ENCODE measurements around the gene IL6R.

Gene IL6R

GRCh38 chr1:154403261-154403943 lies 1.7 kb upstream of the IL6R start:
- H3K36me3 Mint-ChIP-seq, result no peaks in the 10 kb centered on the region
- peaks cover 71% of the 10 kb centered on the region for H3K4me1 Mint-ChIP-seq
- peak overlapping the region; percentile 85 for H3K27ac Mint-ChIP-seq
- no peaks in the 10 kb centered on the region for H3K9me3 Mint-ChIP-seq
- no peaks in the 10 kb centered on the region for H3K27me3 Mint-ChIP-seq
- peak overlapping the region; percentile 39 for H3K4me3 Mint-ChIP-seq

DNA sequence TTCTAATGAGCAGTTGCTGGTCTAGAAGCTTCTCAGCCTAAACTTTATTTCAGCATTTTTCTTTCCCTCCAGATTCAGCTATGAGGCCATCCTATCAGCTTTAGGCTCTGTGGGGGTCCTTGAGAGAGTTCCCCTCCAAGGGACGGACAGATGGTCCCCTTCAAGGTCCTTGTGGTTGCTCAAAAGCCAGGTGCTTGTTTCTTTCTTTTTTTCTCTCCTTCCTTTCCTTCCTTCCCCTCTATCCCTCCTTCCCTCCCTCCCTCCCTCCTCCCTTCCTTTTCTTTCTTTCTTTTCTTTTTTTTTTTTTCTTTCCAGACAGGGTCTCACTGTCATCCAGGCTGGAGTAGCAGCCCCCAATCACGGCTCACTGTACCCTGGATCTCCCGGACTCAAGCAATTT lies 1.2 kb upstream of the IL6R start:
- Mint-ChIP-seq H3K27me3 (no peaks in the 10 kb centered on the region), H3K36me3 (no peaks in the 10 kb centered on the region), H3K27ac (peak overlapping the region; percentile 85), H3K9me3 (no peaks in the 10 kb centered on the region), H3K4me3 (peak overlapping the region; percentile 86), H3K4me1 (peaks cover 75% of the 10 kb centered on the region)

GRCh38 chr1:154404511-154404931 lies 622 bp upstream of the IL6R start:
- Mint-ChIP-seq H3K27me3 (no peaks in the 10 kb centered on the region), H3K4me3 (peak overlapping the region; percentile 86), H3K27ac (peak overlapping the region; percentile 85), H3K4me1 (peaks cover 81% of the 10 kb centered on the region), H3K9me3 (no peaks in the 10 kb centered on the region), H3K36me3 (no peaks in the 10 kb centered on the region)

GRCh38 chr1:154405747-154406571 lies 816 bp downstream of the IL6R start:
- H3K4me3 Mint-ChIP-seq, result peak overlapping the region; percentile 98
- H3K4me1 Mint-ChIP-seq, result peaks cover 86% of the 10 kb centered on the region
- H3K27me3 Mint-ChIP-seq, result no peaks in the 10 kb centered on the region
- no peaks in the 10 kb centered on the region for H3K9me3 Mint-ChIP-seq
- H3K36me3 Mint-ChIP-seq, result no peaks in the 10 kb centered on the region
- H3K27ac Mint-ChIP-seq, result peak overlapping the region; percentile 96

DNA sequence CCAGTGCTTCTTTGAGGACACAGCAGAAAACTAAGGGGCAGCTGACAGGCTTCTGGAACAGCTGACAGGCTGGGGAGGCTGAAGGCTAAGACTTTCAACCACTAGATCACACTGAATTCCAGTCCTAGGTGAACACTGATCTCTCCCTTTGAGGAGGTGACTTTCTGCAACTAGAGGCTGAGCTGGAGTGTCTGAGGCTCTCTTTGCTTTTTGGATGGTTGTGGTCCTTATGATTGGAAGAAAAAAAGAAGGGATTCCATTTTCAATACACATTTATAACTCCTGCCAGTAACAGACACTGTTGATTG lies 1.4 kb downstream of the IL6R start:
- Mint-ChIP-seq H3K4me1 (peaks cover 90% of the 10 kb centered on the region), H3K27me3 (no peaks in the 10 kb centered on the region), H3K4me3 (peak overlapping the region; percentile 98), H3K27ac (peak overlapping the region; percentile 96), H3K36me3 (no peaks in the 10 kb centered on the region), H3K9me3 (no peaks in the 10 kb centered on the region)

- Mint-ChIP-seq H3K4me3 (peak overlapping the region; percentile 98), H3K4me1 (peaks cover 90% of the 10 kb centered on the region), H3K9me3 (no peaks in the 10 kb centered on the region), H3K27me3 (no peaks in the 10 kb centered on the region), H3K36me3 (no peaks in the 10 kb centered on the region), H3K27ac (peak overlapping the region; percentile 96)
Measured at GRCh38 chr1:154406886-154407197, 1.7 kb downstream of the IL6R start.

- H3K9me3 Mint-ChIP-seq, result no peaks in the 10 kb centered on the region
- H3K4me3 Mint-ChIP-seq, result peak overlapping the region; percentile 98
- no peaks in the 10 kb centered on the region for H3K36me3 Mint-ChIP-seq
- H3K4me1 Mint-ChIP-seq, result peaks cover 88% of the 10 kb centered on the region
- no peaks in the 10 kb centered on the region for H3K27me3 Mint-ChIP-seq
- peak overlapping the region; percentile 96 for H3K27ac Mint-ChIP-seq
Measured at GRCh38 chr1:154407198-154408091, 2.3 kb downstream of the IL6R start.

GRCh38 chr1:154408174-154408777 lies 3.1 kb downstream of the IL6R start:
- no peaks in the 10 kb centered on the region for H3K36me3 Mint-ChIP-seq
- H3K9me3 Mint-ChIP-seq, result no peaks in the 10 kb centered on the region

DNA sequence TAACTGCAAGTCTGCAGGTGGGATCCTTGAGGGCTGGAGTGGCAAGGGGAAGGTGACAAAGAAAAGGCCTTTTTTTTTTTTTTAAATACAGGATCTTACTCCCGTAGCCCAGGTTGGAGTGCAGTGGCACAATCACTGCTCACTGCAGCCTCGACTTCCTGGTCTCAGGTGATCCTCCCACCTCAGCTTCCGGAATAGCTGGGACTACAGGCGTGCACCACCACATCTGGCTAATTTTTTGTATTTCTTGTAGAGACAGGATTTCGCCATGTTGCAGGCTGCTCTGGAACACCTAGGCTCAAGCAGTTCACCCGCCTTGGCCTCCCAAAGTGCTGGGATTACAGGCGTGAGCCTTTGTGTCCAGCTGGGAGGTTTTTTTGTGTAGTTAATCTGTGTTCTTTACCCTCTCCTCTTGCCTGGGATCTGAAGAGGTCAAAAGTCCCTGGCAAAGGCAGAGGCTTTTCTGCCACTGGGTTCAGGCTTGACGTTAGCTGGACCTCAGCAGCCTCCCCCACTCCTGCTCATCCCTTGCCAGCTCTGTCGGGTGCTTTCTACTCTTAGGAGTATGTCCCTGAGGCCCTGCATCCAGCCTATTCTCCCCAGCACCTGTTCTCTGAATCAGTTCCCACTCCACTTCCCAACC lies 5.2 kb downstream of the IL6R start:
- H3K4me1 Mint-ChIP-seq, result peaks cover 87% of the 10 kb centered on the region
- peak overlapping the region; percentile 81 for H3K4me3 Mint-ChIP-seq
- H3K9me3 Mint-ChIP-seq, result no peaks in the 10 kb centered on the region
- no peaks in the 10 kb centered on the region for H3K27me3 Mint-ChIP-seq
- peaks cover 3% of the 10 kb centered on the region for H3K36me3 Mint-ChIP-seq
- peak overlapping the region; percentile 95 for H3K27ac Mint-ChIP-seq

More at GRCh38 chr1:154408174-154408777, 3.1 kb downstream of the IL6R start:
- H3K4me1 Mint-ChIP-seq, result peaks cover 88% of the 10 kb centered on the region
- H3K27me3 Mint-ChIP-seq, result no peaks in the 10 kb centered on the region
- H3K27ac Mint-ChIP-seq, result peak overlapping the region; percentile 96
- peak overlapping the region; percentile 98 for H3K4me3 Mint-ChIP-seq

DNA sequence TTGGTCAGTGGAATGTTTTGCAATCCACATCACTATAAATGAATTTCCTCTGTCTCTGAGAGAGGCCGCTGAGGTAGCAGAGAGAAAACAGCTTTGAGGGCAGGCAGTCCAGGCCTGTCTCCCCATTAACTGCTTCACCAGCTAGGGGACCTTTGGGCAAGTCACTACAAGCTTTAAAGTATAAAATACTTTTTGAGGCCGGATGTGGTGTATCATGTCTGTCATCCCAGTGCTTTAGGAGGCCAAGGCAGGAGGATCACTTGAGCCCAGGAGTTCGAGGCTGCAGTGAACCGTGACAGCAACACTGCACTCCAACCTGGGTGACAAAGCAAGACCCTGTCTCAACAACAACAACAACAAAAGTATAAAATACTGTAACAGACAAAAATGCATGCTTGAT lies 6.4 kb downstream of the IL6R start:
- H3K4me1 Mint-ChIP-seq, result peaks cover 90% of the 10 kb centered on the region
- peaks cover 3% of the 10 kb centered on the region for H3K36me3 Mint-ChIP-seq
- no peaks in the 10 kb centered on the region for H3K27me3 Mint-ChIP-seq
- H3K4me3 Mint-ChIP-seq, result no peak overlapping the region
- peak overlapping the region; percentile 93 for H3K27ac Mint-ChIP-seq
- no peaks in the 10 kb centered on the region for H3K9me3 Mint-ChIP-seq

- no peak overlapping the region for H3K4me3 Mint-ChIP-seq
- no peaks in the 10 kb centered on the region for H3K9me3 Mint-ChIP-seq
- H3K27me3 Mint-ChIP-seq, result no peaks in the 10 kb centered on the region
- peaks cover 4% of the 10 kb centered on the region for H3K36me3 Mint-ChIP-seq
- H3K4me1 Mint-ChIP-seq, result peaks cover 89% of the 10 kb centered on the region
- H3K27ac Mint-ChIP-seq, result peak overlapping the region; percentile 84
Measured at GRCh38 chr1:154413177-154413783, 8.1 kb downstream of the IL6R start.

- Mint-ChIP-seq H3K27me3 (no peaks in the 10 kb centered on the region), H3K27ac (peak overlapping the region; percentile 74), H3K4me1 (peaks cover 90% of the 10 kb centered on the region), H3K36me3 (peaks cover 4% of the 10 kb centered on the region), H3K9me3 (no peaks in the 10 kb centered on the region), H3K4me3 (no peak overlapping the region)
Measured at GRCh38 chr1:154414606-154415005, 9.5 kb downstream of the IL6R start.

DNA sequence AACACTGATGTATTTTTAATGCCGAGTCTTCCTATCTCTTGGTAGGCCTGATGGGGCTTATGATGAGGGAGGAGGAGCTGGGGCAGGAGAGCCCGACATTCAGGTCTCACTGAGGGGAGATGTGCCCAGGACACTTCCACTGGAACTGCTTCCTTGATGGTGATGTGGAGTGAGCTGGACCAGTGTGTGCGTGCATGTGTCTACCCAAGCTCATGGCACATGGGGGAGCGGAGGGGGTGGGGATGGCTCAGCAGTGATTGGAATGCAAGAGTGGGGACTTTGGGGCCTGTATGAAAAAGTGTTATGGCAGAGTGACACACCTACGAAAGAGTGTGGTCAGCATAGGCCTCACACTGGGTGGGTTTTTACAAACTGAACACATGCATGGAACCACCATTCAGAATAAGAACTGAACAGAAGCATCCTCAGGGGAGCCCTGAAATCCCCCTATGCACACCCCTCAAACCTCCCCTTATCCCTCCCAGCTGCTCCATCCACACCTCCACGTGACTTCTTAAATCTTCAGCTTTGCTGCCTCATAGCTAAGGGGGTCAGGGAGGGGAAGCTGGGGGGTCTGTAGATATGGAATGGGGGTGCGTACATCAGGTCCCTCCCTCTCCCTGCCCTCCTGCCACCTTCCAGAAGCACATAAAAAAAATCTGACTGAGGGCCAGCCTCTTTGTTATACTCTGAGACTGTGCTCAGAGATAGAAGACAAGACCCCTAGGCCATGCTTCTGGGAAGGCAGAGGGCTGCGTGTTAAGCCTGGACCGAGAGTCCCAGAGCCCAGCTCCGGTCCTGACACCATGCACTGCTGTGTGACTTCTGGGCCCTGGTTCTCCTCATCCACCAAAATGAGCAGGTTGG lies 11.6 kb downstream of the IL6R start:
- Mint-ChIP-seq H3K36me3 (peaks cover 4% of the 10 kb centered on the region), H3K27ac (peak overlapping the region; percentile 61), H3K4me1 (peaks cover 88% of the 10 kb centered on the region), H3K9me3 (no peaks in the 10 kb centered on the region), H3K4me3 (no peak overlapping the region), H3K27me3 (no peaks in the 10 kb centered on the region)

GRCh38 chr1:154417338-154417608 lies 12.1 kb downstream of the IL6R start:
- Mint-ChIP-seq H3K27me3 (no peaks in the 10 kb centered on the region), H3K4me1 (peaks cover 88% of the 10 kb centered on the region), H3K36me3 (peaks cover 4% of the 10 kb centered on the region), H3K9me3 (no peaks in the 10 kb centered on the region), H3K4me3 (no peak overlapping the region), H3K27ac (peak overlapping the region; percentile 61)

Measured in activated naive CD4-positive, alpha-beta T cell treated with anti-CD3 and anti-CD28 coated beads, Interleukin-2, amount 50 U/mL, for 24 hours (primary cell).